ENCODE results near the gene SP1.
A peak's percentile ranks its signal among the peaks of the same experiment; 100 is the strongest.

SP1 gene

DNA sequence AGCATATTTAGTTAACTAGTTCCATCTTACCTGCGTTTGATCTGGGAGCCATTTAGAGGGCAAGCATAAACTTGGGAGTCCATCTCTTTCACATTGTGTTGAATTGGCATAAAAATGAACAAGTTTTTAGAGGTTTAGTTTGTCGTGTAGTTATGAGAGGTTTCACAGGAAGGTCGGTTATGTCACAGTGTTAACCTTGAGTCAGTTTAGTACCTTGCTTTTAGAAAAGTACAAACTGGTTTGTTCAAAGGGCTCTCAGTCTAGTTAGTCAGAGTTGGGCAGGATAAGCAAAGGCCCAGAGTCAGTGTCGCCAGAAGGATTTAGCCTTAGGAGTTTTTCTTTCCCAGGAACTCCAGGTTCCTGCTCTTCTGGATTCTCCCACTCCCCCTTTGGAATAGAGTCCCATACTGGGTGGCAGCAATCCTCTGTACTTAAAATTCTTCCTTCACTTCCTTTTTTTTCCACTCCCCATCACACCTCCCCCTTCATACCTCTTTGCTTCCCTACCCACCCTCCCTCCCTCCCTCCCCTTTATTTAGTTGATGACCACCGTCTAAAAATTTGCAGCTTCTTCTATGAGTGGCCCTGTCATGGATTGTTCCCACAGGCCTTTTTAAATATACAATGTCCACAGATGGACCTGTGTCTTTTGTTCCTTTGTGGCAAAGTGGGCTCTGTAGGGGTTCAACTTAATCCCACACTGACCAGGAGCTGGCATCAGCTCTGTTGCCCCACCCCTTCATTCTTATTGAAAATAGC lies 84.0 kb downstream of the SP1 start:
- Histone ChIP-seq H3K4me3 (ENCODE audit: low read length in 2 of 2) (no peak overlapping the region), H3K27ac (ENCODE audit: low read length) (peak overlapping the region; percentile 2), H3K9ac (ENCODE audit: low read length in 2 of 2) (no peak overlapping the region), H3K27me3 (ENCODE audit: control insufficient read depth in 1 of 2, insufficient read depth in 2 of 2, low read length in 2 of 2) (no peaks in the 10 kb centered on the region), H3K4me1 (ENCODE audit: control insufficient read depth, insufficient read depth, low read length) (peaks cover 18% of the 10 kb centered on the region), H3K9me3 (ENCODE audit: control insufficient read depth in 2 of 2, low read length in 2 of 2) (no peaks in the 10 kb centered on the region), H3K36me3 (ENCODE audit: control insufficient read depth in 2 of 2, insufficient read depth in 2 of 2, low read length in 2 of 2) (peaks cover 89 to 95% of the 10 kb centered on the region in 2 donors)

DNA sequence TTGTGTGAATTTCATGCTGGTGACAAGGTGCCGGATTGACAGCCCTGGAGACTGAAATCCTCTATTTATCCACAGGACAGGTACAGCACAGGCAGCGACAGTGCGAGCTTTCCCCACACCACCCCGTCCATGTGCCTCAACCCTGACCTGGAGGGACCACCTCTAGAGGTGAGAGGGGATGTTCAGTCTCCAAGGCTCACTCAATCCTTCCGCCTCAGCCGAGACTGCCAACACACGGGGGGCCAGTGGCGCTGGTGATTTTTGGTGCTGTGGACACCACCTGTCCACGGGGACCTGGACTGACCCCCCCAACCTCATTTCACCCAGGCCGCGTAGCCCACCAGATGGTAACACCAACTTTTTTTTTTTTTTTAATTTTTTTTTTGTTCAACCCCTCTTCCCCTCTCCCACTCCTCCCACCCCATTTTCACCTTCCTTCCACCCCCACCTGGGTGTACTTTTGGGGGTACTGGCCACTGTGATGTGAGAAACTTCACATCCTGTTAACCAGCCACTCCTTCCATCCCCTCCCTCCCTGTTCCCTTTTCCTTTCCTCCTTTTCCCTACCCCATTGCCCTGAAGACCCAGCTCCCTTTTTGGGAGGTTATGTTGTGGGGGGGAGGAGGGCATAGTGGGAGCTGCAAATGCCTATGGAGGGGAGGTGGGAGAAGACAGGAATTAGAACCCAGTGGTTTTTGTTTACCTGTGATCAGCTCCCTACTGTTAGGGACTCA lies 84.9 kb downstream of the SP1 start:
- Histone ChIP-seq H3K9me3 (ENCODE audit: control insufficient read depth in 2 of 2, low read length in 2 of 2) (no peaks in the 10 kb centered on the region), H3K9ac (ENCODE audit: low read length in 2 of 2) (no peak overlapping the region), H3K36me3 (ENCODE audit: control insufficient read depth in 2 of 2, insufficient read depth in 2 of 2, low read length in 2 of 2) (peaks cover 92 to 95% of the 10 kb centered on the region in 2 donors), H3K4me3 (ENCODE audit: low read length in 2 of 2) (no peak overlapping the region), H3K27me3 (ENCODE audit: control insufficient read depth in 1 of 2, insufficient read depth in 2 of 2, low read length in 2 of 2) (no peaks in the 10 kb centered on the region), H3K4me1 (ENCODE audit: control insufficient read depth, insufficient read depth, low read length) (peaks cover 18% of the 10 kb centered on the region), H3K27ac (ENCODE audit: low read length) (peak overlapping the region; percentile 24)

DNA sequence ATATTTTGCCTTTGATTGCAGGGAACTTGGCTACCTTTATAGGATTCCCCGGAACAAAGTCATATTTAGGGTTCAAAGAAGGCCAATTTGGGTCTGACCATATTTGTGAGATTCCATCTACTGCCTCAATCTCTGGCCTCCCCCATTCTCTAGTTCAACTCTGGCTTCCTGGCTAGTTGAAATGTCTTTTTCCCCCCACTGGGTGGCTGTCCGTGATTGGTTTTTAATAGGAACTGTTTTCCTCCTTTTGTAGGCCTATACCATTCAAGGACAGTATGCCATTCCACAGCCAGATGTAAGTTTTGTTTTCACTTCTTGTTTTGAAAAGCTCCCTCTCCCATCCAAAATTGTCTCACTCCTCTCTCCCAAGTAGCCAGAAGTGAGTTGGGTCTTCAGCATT lies 85.7 kb downstream of the SP1 start:
- H3K4me1 ChIP-seq (ENCODE audit: control insufficient read depth, insufficient read depth, low read length), result peaks cover 14% of the 10 kb centered on the region
- no peak overlapping the region for H3K9ac ChIP-seq (ENCODE audit: low read length in 2 of 2)
- H3K36me3 ChIP-seq (ENCODE audit: control insufficient read depth in 2 of 2, insufficient read depth in 2 of 2, low read length in 2 of 2), result peaks cover 88 to 92% of the 10 kb centered on the region in 2 donors

More for the DNA sequence above, 85.7 kb downstream of the SP1 start:
- Histone ChIP-seq H3K9me3 (ENCODE audit: control insufficient read depth in 2 of 2, low read length in 2 of 2) (no peaks in the 10 kb centered on the region), H3K27me3 (ENCODE audit: control insufficient read depth in 1 of 2, insufficient read depth in 2 of 2, low read length in 2 of 2) (no peaks in the 10 kb centered on the region), H3K4me3 (ENCODE audit: low read length in 2 of 2) (no peak overlapping the region), H3K27ac (ENCODE audit: low read length) (peak overlapping the region; percentile 24)

Measured in stomach smooth muscle (tissue), 2 donors.